IMR-90 (cell line): Measurements from ENCODE around the gene MOV10L1.
A peak's percentile ranks its signal among the peaks of the same experiment; 100 is the strongest.

ENCODE experiments used
- BHLHE40 ChIP-seq: fragments of 150-350 bp; IDR thresholded peaks from 2 replicates; pipeline ENCODE4 v1.6.1; 2016; ENCODE audit warnings: mild to moderate bottlenecking, low read depth, low read length
- MAZ ChIP-seq: IDR thresholded peaks from 2 replicates; pipeline ENCODE4 v1.6.1; 2012; ENCODE audit warnings: low read depth, mild to moderate bottlenecking, low read length, improper control_type of control experiment, moderate library complexity, borderline replicate concordance
- MXI1 ChIP-seq: IDR thresholded peaks from 2 replicates; pipeline ENCODE4 v1.6.1; 2012; ENCODE audit warnings: low read depth, mild to moderate bottlenecking, low read length, moderate library complexity, borderline replicate concordance
- POLR2A ChIP-seq: IDR thresholded peaks from 2 replicates; pipeline ENCODE4 v1.6.1; 2012; ENCODE audit warnings: mild to moderate bottlenecking, low read depth, low read length
- RFX5 ChIP-seq: IDR thresholded peaks from 2 replicates; pipeline ENCODE4 v1.8.0; 2012; ENCODE audit warnings: low read depth, mild to moderate bottlenecking, low read length, moderate library complexity
- USF2 ChIP-seq: fragments of 150-350 bp; IDR thresholded peaks from 2 replicates; pipeline ENCODE4 v1.6.1; 2017; ENCODE audit warnings: mild to moderate bottlenecking, antibody characterized with exemption, low read length, low read depth
- TF ChIP-seq, protein P1 (sequence below): conservative IDR thresholded peaks from 2 replicates; pipeline ENCODE4 v1.5.1; 2012; ENCODE audit warnings: mild to moderate bottlenecking, low read depth, low read length, improper control_type of control experiment

- TF ChIP-seq, protein P1, sequence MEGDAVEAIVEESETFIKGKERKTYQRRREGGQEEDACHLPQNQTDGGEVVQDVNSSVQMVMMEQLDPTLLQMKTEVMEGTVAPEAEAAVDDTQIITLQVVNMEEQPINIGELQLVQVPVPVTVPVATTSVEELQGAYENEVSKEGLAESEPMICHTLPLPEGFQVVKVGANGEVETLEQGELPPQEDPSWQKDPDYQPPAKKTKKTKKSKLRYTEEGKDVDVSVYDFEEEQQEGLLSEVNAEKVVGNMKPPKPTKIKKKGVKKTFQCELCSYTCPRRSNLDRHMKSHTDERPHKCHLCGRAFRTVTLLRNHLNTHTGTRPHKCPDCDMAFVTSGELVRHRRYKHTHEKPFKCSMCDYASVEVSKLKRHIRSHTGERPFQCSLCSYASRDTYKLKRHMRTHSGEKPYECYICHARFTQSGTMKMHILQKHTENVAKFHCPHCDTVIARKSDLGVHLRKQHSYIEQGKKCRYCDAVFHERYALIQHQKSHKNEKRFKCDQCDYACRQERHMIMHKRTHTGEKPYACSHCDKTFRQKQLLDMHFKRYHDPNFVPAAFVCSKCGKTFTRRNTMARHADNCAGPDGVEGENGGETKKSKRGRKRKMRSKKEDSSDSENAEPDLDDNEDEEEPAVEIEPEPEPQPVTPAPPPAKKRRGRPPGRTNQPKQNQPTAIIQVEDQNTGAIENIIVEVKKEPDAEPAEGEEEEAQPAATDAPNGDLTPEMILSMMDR = no peak
- no peak for TF ChIP-seq POLR2A
- peak; percentile 50; the same call in 1 of the 2 replicates for TF ChIP-seq MXI1
- TF ChIP-seq BHLHE40 = no peak
- no peak for TF ChIP-seq RFX5
- peak; percentile 43; the same call in 1 of the 2 replicates for TF ChIP-seq MAZ
- no peak for TF ChIP-seq USF2
Measured at GRCh38 chr22:50185375-50186087, 95.7 kb downstream of the MOV10L1 start, which contains the start of gene TRABD.
